Measurements from ENCODE around the gene MACF1. TPM values are rescaled to one million over a fixed set of nuclear protein-coding genes. Genes with fewer than 3 reads are reported as not detected.

MACF1 gene
- total RNA-seq, 4 donors from 2014 or later: 230 to 378 (median 300) TPM

DNA sequence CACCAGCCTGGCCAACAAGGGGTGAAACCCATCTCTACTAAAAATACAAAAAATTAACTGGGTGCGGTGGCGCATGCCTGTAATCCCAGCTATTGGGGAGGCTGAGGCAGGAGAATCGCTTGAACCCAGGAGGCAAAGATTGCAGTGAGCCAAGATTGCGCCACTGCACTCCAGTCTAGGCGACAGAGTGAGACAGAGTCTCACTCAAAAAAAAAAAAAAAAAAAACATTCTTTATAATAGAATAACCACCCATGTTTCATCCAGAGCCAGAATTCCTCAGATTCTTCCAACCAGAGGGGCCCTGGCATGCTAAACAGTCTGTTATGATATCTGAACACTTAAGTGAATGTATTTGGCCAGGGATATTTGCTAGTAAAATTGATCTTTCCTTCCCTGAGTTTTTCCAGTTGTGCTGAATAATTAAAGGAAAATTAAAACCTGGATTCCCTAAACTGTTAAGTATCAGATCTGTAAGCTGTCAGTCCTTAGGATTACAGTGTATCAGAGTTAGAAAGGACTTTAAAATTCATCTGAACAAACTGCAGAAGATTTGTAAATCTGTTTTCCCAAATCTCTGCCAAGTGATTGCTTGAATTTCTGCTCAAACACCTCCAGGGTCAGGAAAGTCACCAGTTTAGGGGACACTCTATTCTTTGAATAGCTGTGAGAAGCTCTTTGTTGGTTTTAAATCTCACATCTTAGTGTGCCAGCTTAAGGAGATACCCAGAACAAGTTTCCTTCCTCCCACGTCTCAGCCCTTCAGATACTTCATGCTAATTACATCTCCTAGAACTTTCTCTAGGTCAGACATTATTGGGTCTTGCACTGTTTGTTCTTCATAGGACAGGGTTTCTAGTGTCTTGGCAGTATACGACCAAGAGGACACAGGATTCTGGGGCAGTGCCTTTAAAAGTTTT lies 202.3 kb downstream of the MACF1 start:
- no peak for DNase-seq (ENCODE audit: low spot score)
- ATAC-seq (ENCODE audit: low FRiP score): no peak
- no peak for TF ChIP-seq CTCF (IDR thresholded peaks at IDR 0.05)

DNA sequence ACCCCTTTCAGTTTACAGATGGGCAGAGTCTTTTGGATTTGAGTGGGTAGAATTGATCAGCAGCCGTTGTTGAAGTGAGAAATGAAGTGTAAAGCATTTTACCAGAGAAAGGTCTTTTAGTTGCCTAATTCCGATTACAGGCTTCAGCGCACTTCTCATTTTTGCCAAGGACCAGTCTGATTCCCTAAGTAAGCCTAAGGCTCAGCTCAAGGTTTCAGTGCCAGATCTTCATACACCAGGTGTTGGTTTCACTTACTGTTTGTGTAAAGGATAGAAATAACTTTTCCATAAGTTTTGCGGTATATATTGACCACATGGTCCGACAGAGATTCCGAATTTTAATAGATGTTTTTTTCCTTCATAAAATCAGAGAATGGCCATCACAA lies 203.0 kb downstream of the MACF1 start:
- TF ChIP-seq CTCF (IDR thresholded peaks at IDR 0.05): no peak
- DNase-seq (ENCODE audit: low spot score) (no peak), ATAC-seq (ENCODE audit: low FRiP score) (no peak)

DNA sequence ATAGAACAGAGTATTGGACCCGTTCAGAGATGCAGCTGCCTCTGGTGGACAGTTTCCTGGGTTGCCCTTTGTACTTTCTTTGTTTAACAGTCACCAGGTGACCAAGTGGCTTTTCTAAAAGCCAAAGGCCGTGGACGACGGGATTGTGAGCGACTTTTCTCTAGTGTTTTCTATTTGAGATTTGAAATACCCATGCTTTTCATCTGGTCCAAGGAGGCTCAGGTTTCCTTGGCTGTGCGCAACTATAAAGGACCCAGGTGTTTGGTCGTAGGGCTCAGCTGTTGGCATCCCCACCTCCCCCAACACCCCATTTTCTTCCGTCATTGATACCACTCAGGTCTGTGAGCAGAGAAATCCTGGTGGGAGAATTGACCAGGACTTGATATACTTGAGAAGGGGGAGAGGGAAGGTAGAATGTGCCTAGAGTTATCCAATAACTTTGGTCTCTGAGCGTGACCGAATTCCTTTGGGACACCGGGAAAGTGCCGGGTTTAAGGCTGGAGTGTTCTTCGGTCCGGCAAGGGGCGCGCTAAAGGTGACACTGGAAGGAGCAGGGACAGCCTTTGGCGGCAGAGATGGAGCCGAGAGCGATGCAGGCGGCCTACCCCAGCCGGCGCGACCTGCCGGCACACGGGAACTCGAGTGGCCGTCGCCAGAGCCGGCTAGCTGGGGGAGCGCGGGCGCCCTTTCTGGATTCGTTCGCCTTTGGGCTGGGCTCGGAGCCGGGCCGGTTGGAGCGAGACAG lies 203.6 kb downstream of the MACF1 start:
- ATAC-seq (ENCODE audit: low FRiP score) (peak; percentile 7), DNase-seq (ENCODE audit: low spot score) (no peak)
- TF ChIP-seq CTCF (IDR thresholded peaks at IDR 0.05): no peak

GRCh38 chr1:39408641-39409054 lies 204.2 kb downstream of the MACF1 start:
- peak; percentile 89 for ATAC-seq (ENCODE audit: low FRiP score)

GRCh38 chr1:39409055-39409816 lies 204.7 kb downstream of the MACF1 start:
- no peak for TF ChIP-seq CTCF (IDR thresholded peaks at IDR 0.05)
- no peak for ATAC-seq (ENCODE audit: low FRiP score)
- no peak for DNase-seq (ENCODE audit: low spot score)

More at GRCh38 chr1:39408641-39409054, 204.2 kb downstream of the MACF1 start:
- no peak for TF ChIP-seq CTCF (IDR thresholded peaks at IDR 0.05)
- peak; percentile 79 for DNase-seq (ENCODE audit: low spot score)

DNA sequence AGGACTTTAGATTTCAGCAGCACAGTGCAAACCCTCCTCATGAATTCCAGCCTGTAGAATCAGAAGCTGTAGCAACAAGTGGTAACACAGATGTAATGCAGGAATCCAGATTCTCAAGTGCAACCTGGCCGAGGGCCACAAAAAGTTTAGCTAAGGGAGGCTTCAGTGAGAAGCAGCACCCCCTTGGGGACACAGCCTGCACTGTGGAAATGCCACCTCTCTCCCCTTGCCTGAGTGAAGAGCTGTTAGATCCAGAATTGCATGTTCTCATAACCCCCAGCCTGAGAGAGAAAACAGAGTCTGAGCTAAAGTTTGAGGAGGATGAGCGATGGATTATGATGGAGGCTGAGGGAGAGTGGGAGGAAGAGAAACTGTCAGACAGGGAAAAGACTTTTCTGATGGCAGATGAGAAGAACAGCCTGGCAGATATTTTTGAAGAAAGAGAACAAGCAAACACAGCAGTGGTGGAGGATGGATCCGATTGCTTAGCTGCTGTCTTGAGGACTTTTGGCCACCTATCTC lies 206.5 kb downstream of the MACF1 start:
- DNase-seq (ENCODE audit: low spot score) (peak; percentile 60), ATAC-seq (ENCODE audit: low FRiP score) (peak; percentile 13)
- TF ChIP-seq CTCF (IDR thresholded peaks at IDR 0.05): peak in 2 of 3 donors; percentile 18 to 33
